Right forelimb (tissue), 1 donor: ENCODE measurements around the gene SIDT1.

Experiments used
- DNase-seq: peaks from one replicate; pipeline ENCODE4 v3.0.0-alpha.2; 2018

Gene SIDT1

GRCh38 chr3:113531826-113532697 lies at the start of gene SIDT1:
TSS of gene SIDT1 (plus strand) at chr3:113532555. CDS start at chr3:113533022, 467 bp downstream.
- no peak for DNase-seq

GRCh38 chr3:113485161-113485609 lies 47.2 kb upstream of the SIDT1 start:
- DNase-seq, result no peak

GRCh38 chr3:113495035-113495434 lies 37.3 kb upstream of the SIDT1 start:
- DNase-seq, result no peak

- no peak for DNase-seq
Observed at GRCh38 chr3:113496924-113497323, 35.4 kb upstream of the SIDT1 start.

GRCh38 chr3:113498221-113499005 lies 33.9 kb upstream of the SIDT1 start:
- no peak for DNase-seq

- DNase-seq, result no peak
Observed at GRCh38 chr3:113499081-113499480, 33.3 kb upstream of the SIDT1 start.

- no peak for DNase-seq
Observed at GRCh38 chr3:113501597-113501996, 30.8 kb upstream of the SIDT1 start.

- no peak for DNase-seq
Observed at GRCh38 chr3:113505867-113506266, 26.5 kb upstream of the SIDT1 start.

- DNase-seq, result no peak
Observed at GRCh38 chr3:113507501-113508067, 24.8 kb upstream of the SIDT1 start.

- no peak for DNase-seq
Observed at GRCh38 chr3:113508966-113509365, 23.4 kb upstream of the SIDT1 start.

GRCh38 chr3:113514265-113514769 lies 18.0 kb upstream of the SIDT1 start:
- no peak for DNase-seq

GRCh38 chr3:113516115-113516505 lies 16.2 kb upstream of the SIDT1 start:
- DNase-seq, result no peak

- DNase-seq, result no peak
Observed at GRCh38 chr3:113521981-113522380, 10.4 kb upstream of the SIDT1 start.

GRCh38 chr3:113523241-113523640 lies 9.1 kb upstream of the SIDT1 start:
- DNase-seq, result no peak

GRCh38 chr3:113532698-113533533 lies 561 bp downstream of the SIDT1 start:
- DNase-seq, result peak; percentile 66

GRCh38 chr3:113533534-113533892 lies 1.2 kb downstream of the SIDT1 start:
- no peak for DNase-seq

GRCh38 chr3:113534365-113534764 lies 2.0 kb downstream of the SIDT1 start:
- no peak for DNase-seq

- no peak for DNase-seq
Observed at GRCh38 chr3:113535898-113536297, 3.5 kb downstream of the SIDT1 start.

GRCh38 chr3:113536627-113537101 lies 4.3 kb downstream of the SIDT1 start:
- DNase-seq, result no peak

- no peak for DNase-seq
Observed at GRCh38 chr3:113537155-113537554, 4.8 kb downstream of the SIDT1 start.

GRCh38 chr3:113541519-113541918 lies 9.2 kb downstream of the SIDT1 start:
- DNase-seq, result no peak

- no peak for DNase-seq
Observed at GRCh38 chr3:113545594-113545993, 13.2 kb downstream of the SIDT1 start.
